GM19351 (cell line): ENCODE results near the gene TEFM.
"Not testable (repeated sequence)": the region's sequence is repeated elsewhere in the genome, so short reads cannot be mapped to it uniquely, and the experiment has no call there.

Source experiments
- ATAC-seq: cut with Tn5 transposase; IDR thresholded peaks from one replicate; pipeline ENCODE4 v1.9.1; 2021; ENCODE audit warnings: mild to moderate bottlenecking, moderate library complexity; ENCODE audit not compliant: unreplicated experiment

The TEFM gene

DNA sequence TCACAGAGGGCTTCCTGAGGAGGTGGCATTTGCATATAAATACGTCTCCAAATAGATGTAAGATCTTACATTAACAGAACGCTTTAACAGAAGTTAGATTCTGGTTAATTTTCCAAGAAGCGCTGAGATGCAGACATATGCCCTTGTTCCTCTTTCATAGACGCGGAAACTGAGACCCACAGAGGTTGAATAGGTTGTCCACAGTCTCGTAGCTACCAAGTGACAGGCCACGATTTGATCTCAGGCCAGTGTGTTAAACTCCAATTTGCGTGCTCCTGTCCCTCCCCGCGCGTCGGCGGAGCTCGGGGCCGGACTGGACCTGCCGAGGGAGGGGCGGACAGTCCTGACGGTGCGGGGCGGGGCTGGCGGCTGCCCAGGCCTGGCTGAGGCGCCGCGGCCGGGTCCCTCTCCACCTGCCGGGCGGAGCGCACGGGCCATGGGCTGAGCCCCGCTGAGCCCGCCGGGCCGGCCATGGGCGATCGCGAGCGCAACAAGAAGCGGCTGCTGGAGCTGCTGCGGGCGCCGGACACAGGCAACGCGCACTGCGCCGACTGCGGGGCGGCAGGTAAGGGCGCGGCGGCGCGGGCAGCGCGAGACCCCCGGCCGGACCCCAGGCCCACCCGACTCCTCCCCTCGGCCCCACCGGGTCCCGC is 15.6 kb upstream of the TEFM start, which contains the start of gene ADAP2:
Gene ADAP2, plus strand, starts transcription at position 402 of the 653 bp plus-strand sequence. Its CDS starts 70 bp downstream, at position 472.
- no peak for ATAC-seq

GRCh38 chr17:30920683-30921543 is 14.9 kb upstream of the TEFM start:
- ATAC-seq, result no peak

- ATAC-seq, result no peak
These were observed 14.2 kb upstream of the TEFM start for GRCh38 chr17:30920282-30920681.

- ATAC-seq, result no peak
These were observed 11.0 kb upstream of the TEFM start for GRCh38 chr17:30917050-30917449.

- ATAC-seq, result no peak
These were observed 10.0 kb upstream of the TEFM start for GRCh38 chr17:30915833-30916611.

DNA sequence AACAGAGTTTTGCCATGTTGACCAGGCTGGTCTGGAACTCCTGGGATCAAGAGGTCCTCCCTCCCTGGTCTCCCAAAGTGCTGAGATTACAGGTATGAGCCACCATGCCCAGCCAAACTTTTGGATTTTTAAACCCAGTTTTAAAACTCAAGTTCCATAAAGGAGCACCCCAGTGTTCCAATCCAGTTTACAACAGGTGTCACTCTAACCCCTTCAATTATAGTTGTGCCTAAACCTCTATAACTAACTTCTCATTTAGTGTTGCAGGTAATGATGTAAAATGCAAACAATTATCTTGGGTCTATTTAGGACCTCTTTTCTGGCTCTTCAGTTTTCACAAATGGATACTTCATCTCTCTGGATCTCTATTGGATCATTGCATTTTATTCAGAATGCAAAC is 7.9 kb upstream of the TEFM start:
- no peak for ATAC-seq

DNA sequence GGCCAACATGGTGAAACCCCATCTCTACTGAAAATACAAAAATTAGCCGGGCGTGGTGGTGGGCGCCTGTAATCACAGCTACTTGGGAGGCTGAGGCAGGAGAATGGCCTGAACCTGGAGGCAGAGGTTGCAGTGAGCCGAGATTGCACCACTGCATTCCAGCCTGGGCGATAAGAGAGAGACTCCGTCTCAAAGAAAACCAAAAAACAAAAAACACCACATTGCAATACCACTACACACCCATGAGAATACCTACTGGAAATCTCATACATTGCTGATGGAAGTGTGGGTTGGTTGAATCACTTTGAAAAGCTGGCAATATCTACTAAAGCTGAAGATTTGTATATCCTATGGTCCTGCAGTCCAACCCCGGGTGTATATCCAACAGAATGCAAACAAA is 4.1 kb upstream of the TEFM start:
- not testable (repeated sequence) for ATAC-seq

DNA sequence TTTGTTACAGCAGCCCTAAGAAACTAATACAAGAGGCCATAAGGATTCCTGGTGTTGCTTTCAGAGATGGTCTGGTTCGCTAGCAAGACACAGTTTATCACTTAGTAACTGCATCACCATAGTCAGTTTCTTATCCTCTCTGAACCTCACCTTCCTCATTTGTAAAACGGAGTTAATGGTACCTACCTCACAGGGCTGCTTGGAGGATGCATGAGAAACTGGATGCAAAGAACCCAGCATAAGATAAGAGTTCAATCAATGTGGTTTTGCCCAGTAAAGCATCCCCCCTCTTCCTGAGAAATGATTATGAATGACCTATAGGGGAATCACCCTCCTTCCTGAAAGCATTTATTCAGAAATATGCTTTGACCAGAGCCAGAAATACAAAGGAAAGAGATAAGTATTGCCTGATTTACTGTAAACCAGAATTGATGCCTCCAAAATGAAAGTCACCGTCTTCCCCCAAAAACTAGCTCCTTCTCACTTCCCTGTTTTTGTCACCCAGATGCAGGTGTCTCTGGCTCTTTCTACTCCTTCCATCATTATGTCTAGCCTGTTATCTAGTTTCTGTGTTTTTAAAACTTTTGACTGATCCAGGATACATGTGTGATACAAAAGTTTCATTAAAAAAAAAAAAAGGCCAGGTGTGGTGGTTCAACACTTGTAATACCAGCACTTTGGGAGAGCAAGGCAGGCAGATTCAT is 2.8 kb upstream of the TEFM start:
- no peak for ATAC-seq

DNA sequence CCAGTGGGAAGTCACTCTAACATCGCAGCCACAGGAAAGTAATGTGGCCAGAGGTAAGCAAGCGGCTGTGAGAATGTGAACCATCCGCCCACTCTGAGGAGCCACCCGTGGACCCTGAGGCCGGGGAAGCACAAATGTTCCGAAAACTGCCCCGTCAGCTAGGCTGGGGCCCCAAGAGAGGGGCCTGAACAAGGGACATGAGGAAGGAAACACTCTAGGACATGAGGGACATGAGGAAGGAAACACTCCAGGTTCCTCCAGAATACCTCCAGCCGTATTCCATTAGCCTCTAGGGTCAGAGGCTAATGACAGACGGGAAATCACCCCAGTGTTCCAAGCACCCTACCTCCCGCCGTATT is 317 bp downstream of the TEFM start:
- no peak for ATAC-seq

DNA sequence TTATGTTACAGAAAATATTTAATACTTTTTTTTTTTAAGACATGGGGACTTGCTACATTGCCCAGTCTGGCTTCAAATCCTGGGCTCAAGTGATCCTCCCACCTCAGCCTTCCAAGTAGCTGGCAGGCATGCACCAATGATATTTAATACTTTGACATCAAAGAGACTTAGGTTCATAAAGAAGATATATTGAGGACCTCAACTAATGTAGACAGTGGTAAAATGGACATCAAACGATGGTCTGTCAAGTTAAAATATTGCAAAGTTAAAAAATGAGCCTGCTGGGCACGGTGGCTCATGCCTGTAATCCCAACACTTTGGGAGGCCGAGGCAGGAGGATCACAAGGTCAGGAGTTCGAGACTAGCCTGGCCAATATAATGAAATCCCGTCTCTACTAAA is 8.7 kb downstream of the TEFM start:
- ATAC-seq, result no peak

GRCh38 chr17:30894236-30894635 is 11.8 kb downstream of the TEFM start:
- no peak for ATAC-seq

GRCh38 chr17:30886187-30886586 is 19.9 kb downstream of the TEFM start:
- no peak for ATAC-seq

DNA sequence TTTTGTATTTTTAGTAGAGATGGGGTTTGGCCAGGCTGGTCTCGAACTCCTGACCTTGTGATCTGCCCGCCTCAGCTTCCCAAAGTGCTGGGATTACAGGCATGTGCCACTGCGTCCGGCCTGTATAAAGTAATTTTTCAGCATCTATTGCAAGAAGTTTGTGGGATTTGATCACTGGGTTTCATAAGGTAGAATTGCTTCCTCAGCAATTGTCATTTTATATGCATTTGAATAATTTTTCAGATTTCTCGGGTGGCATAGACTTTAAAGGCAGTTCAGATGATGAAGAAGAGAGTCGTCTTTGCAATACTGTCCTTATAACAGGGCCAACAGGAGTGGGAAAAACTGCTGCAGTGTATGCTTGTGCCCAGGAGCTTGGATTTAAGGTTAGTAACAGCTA is 37.0 kb downstream of the TEFM start:
- ATAC-seq, result no peak

GRCh38 chr17:30864636-30865035 is 41.4 kb downstream of the TEFM start:
- ATAC-seq, result no peak

DNA sequence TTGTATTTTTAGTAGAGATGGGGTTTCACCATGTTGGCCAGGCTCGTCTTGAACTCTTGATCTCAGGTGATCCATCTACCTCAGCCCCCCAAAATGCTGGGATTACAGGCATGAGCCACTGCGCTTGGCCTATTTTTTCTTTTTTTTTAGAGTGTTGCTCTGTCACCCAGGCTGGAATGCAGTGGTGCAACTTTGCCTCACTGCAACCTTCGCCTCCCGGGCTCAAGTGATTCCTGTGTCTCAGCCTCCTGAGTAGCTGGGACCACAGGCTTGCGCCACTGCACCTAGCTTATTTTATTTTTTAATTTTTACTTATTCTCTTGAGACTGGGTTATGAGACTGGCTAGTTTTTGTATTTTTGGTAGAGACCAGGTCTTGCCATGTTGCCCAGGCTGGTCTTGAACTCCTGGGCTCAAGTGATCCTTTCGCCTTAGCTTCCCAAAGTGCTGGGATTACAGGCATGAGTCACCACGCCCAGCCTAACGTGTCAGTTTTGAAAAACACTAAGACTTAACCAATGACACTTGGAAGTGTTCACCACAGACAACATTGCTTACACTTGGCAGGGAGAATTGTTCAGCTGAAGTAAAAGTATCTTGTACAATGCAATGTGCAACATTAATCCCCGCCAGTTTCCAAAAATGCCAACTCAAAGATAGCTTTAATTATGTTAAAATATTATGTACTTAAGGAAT is 47.3 kb downstream of the TEFM start:
- ATAC-seq, result no peak

GRCh38 chr17:30854146-30854545 is 51.9 kb downstream of the TEFM start:
- no peak for ATAC-seq
